MCF 10A (cell line): ENCODE results near the gene NYAP2. TPM values are rescaled to one million over a fixed set of nuclear protein-coding genes. Genes with fewer than 3 reads are reported as not detected.

ENCODE experiments used
- BruUV-seq: library from RNA; stranded (reverse); fragments of 400-500 nt; replicated peaks from 2 replicates; lab custom pipeline; 2021; lab: Mats Ljungman, UMichigan
- CTCF ChIA-PET: fragments of 300-600 bp; sonication (Branson Sonifier 250); formaldehyde crosslinking; extraction: SDS; loops from one replicate; lab custom pipeline; 2021; ENCODE audit warnings: antibody characterized with exemption, inconsistent platforms; lab: Yijun Ruan, JAX
- POLR2A ChIA-PET: fragments of 300-600, 350-650 bp; sonication (Branson Sonifier 250); formaldehyde crosslinking; extraction: SDS; loops from one replicate; lab custom pipeline; 2020; ENCODE audit warnings: antibody characterized with exemption, inconsistent platforms; lab: Yijun Ruan, JAX
- DNase-seq: peaks from one replicate; pipeline ENCODE4 v3.0.0-alpha.2; 2018; ENCODE audit not compliant: unreplicated experiment
- H3K27ac Mint-ChIP-seq: one replicate; pipeline ENCODE4 v1.8.0; 2022; ENCODE audit warnings: mild to moderate bottlenecking, low read depth, mixed read lengths; ENCODE audit not compliant: unreplicated experiment
- H3K27me3 Mint-ChIP-seq: one replicate; pipeline ENCODE4 v1.8.0; 2022; ENCODE audit warnings: mixed read lengths; ENCODE audit not compliant: insufficient read depth, unreplicated experiment
- H3K36me3 Mint-ChIP-seq: one replicate; pipeline ENCODE4 v1.8.0; 2022; ENCODE audit warnings: mild to moderate bottlenecking, moderate library complexity, mixed read lengths; ENCODE audit not compliant: insufficient read depth, unreplicated experiment
- H3K4me1 Mint-ChIP-seq: one replicate; pipeline ENCODE4 v1.8.0; 2022; ENCODE audit warnings: mixed read lengths; ENCODE audit not compliant: insufficient read depth, unreplicated experiment
- H3K4me3 Mint-ChIP-seq: one replicate; pipeline ENCODE4 v1.8.0; 2022; ENCODE audit warnings: mild to moderate bottlenecking, moderate library complexity, mixed read lengths; ENCODE audit not compliant: unreplicated experiment
- H3K9me3 Mint-ChIP-seq: one replicate; pipeline ENCODE4 v1.8.0; 2022; ENCODE audit warnings: mixed read lengths; ENCODE audit not compliant: unreplicated experiment
- intact Hi-C: fragments of 100-400 bp; cut with micrococcal nuclease; formaldehyde crosslinking; loops from 2 replicates; pipeline ENCODE4 v1.14.1; 2022
- total RNA-seq: library from RNA; stranded (reverse); gene quantifications from 2 replicates; pipeline ENCODE4 v1.2.3, GENCODE V29; 2022
- TF ChIP-seq, protein P1 (sequence below): fragments of 200-600 bp; IDR thresholded peaks from one replicate; pipeline ENCODE4 v1.8.0; 2022; ENCODE audit warnings: antibody characterized with exemption, mild to moderate bottlenecking; ENCODE audit not compliant: unreplicated experiment

The NYAP2 gene
- total RNA-seq, 1 experiment from 2014 or later, result not detected

DNA sequence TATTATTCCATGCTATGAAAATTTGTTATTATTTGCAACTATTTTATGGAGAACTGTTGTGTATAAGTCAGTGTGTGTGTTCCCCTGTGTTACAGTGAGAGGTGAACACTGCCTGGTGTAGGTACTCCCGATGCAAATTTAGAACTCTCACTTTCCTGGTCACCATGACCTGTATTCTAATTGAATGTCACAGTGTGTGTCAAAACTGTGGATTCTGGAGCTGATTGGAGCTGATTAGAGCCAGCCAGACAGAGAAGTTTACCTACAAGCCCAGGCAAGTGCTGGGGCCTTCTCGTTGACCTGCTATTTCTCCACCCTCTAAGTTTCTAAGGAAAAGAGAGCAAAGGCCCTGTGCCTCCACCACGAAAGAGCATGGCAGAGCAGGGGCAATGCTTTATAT lies 216.0 kb downstream of the NYAP2 start:
- CTCF ChIA-PET, result no interaction called here
- DNase-seq, result no peak
- Mint-ChIP-seq H3K36me3 (no peaks in the 10 kb centered on the region), H3K4me3 (no peak overlapping the region), H3K4me1 (no peaks in the 10 kb centered on the region), H3K27me3 (no peaks in the 10 kb centered on the region), H3K27ac (no peak overlapping the region), H3K9me3 (no peaks in the 10 kb centered on the region)
- TF ChIP-seq, protein P1, sequence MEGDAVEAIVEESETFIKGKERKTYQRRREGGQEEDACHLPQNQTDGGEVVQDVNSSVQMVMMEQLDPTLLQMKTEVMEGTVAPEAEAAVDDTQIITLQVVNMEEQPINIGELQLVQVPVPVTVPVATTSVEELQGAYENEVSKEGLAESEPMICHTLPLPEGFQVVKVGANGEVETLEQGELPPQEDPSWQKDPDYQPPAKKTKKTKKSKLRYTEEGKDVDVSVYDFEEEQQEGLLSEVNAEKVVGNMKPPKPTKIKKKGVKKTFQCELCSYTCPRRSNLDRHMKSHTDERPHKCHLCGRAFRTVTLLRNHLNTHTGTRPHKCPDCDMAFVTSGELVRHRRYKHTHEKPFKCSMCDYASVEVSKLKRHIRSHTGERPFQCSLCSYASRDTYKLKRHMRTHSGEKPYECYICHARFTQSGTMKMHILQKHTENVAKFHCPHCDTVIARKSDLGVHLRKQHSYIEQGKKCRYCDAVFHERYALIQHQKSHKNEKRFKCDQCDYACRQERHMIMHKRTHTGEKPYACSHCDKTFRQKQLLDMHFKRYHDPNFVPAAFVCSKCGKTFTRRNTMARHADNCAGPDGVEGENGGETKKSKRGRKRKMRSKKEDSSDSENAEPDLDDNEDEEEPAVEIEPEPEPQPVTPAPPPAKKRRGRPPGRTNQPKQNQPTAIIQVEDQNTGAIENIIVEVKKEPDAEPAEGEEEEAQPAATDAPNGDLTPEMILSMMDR, result no peak
- no TSS peak for BruUV-seq
- intact Hi-C loops, result no loop called here
- POLR2A ChIA-PET, result interaction anchor here (1.3 kb wide), 1 partner anchor 186 kb away, joined by 3 read pairs; no protein-coding TSS in a partner anchor

DNA sequence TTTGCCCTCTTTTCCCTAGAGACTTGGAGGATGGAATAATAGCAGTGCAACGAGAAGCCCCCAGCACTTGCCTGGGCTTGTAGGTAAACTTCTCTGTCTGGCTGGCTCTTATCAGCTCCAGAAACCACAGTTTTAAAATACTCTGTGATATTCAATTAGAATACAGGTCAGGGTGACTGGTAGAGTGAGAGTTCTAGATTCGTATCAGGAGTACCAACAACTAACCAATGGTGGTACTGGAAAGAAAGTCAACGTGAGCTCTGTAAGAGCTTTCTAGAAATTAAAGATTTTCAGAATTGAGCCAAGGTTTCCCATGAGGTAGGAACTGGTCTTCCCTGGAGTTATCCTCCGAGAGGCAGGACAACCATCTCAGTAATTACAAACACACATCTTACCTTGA lies 216.9 kb downstream of the NYAP2 start:
- no TSS peak for BruUV-seq
- no peak overlapping the region for H3K27ac Mint-ChIP-seq
- no peaks in the 10 kb centered on the region for H3K36me3 Mint-ChIP-seq
- POLR2A ChIA-PET, result interaction anchor here (1.3 to 1.5 kb wide), 2 partner anchors 14 to 187 kb away, joined by 3 read pairs; no protein-coding TSS in a partner anchor
- CTCF ChIA-PET, result interaction anchor here (0.6 to 1.0 kb wide), 3 partner anchors 18 to 818 kb away, joined by 3 read pairs; no protein-coding TSS in a partner anchor
- TF ChIP-seq, protein P1, result no peak
- H3K4me3 Mint-ChIP-seq, result no peak overlapping the region
- no peaks in the 10 kb centered on the region for H3K9me3 Mint-ChIP-seq
- H3K4me1 Mint-ChIP-seq, result no peaks in the 10 kb centered on the region
- DNase-seq, result no peak
- no peaks in the 10 kb centered on the region for H3K27me3 Mint-ChIP-seq
- intact Hi-C loops, result no loop called here

DNA sequence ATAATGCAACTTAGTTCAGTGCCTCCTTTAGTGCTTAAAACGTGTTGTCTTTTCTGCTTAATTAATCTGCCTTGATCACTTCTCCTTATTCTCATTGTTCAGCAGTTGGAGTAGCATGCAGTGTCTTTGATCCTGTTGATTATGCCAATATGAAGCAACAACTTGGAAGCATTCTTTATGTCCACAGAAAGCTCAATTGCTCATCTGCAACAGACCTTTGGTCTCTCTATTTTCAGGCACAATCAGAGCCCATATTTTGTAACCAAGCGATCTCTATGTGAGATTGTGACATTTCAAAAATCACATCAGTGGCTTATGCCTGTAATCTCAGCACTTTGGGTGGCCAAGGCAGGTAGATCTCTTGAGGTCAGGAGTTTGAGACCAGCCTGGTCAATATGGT lies 217.3 kb downstream of the NYAP2 start:
- POLR2A ChIA-PET, result interaction anchor here (1.5 kb wide), 1 partner anchor 13 kb away, joined by 3 read pairs; no protein-coding TSS in a partner anchor

DNA sequence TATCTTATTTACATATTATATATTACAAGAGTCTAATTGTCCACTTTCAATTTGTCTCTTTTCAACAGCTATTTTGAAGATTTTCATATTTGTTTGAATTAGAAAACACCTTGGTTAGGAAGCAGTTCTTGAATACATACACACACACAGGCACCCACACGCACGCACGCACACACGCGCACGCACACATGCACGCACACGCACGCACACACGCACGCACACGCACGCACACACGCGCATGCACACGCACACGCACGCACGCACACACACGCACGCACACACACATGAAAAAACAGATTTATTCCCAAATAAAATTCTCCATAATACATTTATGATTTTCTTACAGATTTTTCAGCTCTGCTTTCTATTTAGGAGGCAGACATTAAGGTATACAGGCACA lies 220.7 kb downstream of the NYAP2 start:
- H3K27me3 Mint-ChIP-seq, result peaks cover 3% of the 10 kb centered on the region
- H3K4me1 Mint-ChIP-seq, result no peaks in the 10 kb centered on the region
- POLR2A ChIA-PET, result no interaction called here
- no peak overlapping the region for H3K4me3 Mint-ChIP-seq
- no peaks in the 10 kb centered on the region for H3K36me3 Mint-ChIP-seq
- TF ChIP-seq, protein P1, result no peak
- no peak for DNase-seq
- intact Hi-C loops, result no loop called here
- no peak overlapping the region for H3K27ac Mint-ChIP-seq
- CTCF ChIA-PET, result interaction anchor here (0.6 kb wide), 1 partner anchor 512 kb away, joined by 3 read pairs; no protein-coding TSS in a partner anchor
- no peaks in the 10 kb centered on the region for H3K9me3 Mint-ChIP-seq
- BruUV-seq, result no TSS peak

More for the DNA sequence above, 217.3 kb downstream of the NYAP2 start:
- no peak for DNase-seq
- H3K27ac Mint-ChIP-seq, result no peak overlapping the region
- no peaks in the 10 kb centered on the region for H3K4me1 Mint-ChIP-seq
- H3K36me3 Mint-ChIP-seq, result no peaks in the 10 kb centered on the region
- H3K9me3 Mint-ChIP-seq, result no peaks in the 10 kb centered on the region
- intact Hi-C loops, result no loop called here
- no TSS peak for BruUV-seq
- TF ChIP-seq, protein P1, result no peak
- no peaks in the 10 kb centered on the region for H3K27me3 Mint-ChIP-seq
- CTCF ChIA-PET, result interaction anchor here (0.6 to 1.0 kb wide), 3 partner anchors 18 to 818 kb away, joined by 3 read pairs; no protein-coding TSS in a partner anchor
- no peak overlapping the region for H3K4me3 Mint-ChIP-seq
